ENCODE data around the gene PTBP1. TPM values are rescaled to one million over a fixed set of nuclear protein-coding genes. Genes with fewer than 3 reads are reported as not detected.

The PTBP1 gene
- total and polyA plus RNA-seq, 4 donors, result 72.9 to 147 (median 87.3) TPM

DNA sequence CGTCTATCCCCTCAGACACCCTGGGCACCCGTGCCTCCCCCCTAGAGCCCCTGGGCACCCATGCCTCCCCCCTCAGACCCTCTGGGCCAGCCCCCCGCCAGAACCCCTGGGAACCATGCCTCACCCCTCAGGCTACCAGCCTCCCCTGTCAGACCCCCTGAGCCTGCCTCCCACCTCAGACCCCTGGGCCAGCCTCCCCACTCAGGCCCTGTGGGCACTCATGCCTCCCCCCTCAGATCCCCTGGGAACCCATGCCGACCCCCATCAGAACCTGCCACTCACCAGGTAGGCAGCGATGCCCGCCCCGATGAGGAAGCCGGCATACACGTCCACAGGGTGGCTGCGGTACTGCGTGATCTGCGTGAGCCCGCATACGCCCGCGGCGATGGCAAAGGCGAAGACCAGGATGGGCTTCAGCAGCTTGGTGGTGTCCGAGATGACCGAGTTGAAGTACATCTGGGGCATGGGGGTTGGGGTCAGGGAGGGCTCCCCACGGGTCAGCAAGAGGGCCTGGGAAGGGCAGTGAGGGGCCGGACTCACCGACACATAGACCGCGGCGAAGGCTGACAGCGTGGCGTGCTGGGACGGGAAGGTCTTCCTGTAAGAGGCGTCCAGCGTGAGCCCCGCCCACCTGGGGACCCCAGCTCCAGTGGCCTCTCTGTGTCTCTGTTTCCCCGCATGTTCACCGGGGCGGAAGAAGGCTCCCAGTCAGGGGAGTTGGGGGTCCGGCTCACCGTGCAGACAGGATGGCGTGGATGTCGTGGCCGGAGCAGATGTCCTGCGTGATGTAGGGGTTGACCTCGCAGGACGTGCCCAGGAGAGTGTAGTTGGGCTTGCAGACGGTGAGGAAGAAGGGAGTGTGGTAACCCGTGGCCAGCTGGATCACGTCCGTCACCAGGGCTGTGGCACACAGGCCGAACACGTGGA is 17.2 kb downstream of the PTBP1 start:
- no peak overlapping the region for H3K27ac ChIP-seq (ENCODE audit: low read depth in 1 of 2, low read length in 2 of 2)
- TF ChIP-seq CTCF (IDR thresholded peaks at IDR 0.05; ENCODE audit: low read depth, low read length, missing input control), result no peak
- no peak for TF ChIP-seq HNF4G (IDR thresholded peaks at IDR 0.05)
- TF ChIP-seq, protein P1, sequence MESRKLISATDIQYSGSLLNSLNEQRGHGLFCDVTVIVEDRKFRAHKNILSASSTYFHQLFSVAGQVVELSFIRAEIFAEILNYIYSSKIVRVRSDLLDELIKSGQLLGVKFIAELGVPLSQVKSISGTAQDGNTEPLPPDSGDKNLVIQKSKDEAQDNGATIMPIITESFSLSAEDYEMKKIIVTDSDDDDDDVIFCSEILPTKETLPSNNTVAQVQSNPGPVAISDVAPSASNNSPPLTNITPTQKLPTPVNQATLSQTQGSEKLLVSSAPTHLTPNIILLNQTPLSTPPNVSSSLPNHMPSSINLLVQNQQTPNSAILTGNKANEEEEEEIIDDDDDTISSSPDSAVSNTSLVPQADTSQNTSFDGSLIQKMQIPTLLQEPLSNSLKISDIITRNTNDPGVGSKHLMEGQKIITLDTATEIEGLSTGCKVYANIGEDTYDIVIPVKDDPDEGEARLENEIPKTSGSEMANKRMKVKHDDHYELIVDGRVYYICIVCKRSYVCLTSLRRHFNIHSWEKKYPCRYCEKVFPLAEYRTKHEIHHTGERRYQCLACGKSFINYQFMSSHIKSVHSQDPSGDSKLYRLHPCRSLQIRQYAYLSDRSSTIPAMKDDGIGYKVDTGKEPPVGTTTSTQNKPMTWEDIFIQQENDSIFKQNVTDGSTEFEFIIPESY (IDR thresholded peaks at IDR 0.05), result no peak
- no peak for TF ChIP-seq FOXA1 (IDR thresholded peaks at IDR 0.05)
- TF ChIP-seq GABPA (IDR thresholded peaks at IDR 0.05 in 1 of 2, conservative IDR thresholded peaks at IDR 0.05 in 1 of 2), result no peak
- no peak for TF ChIP-seq HNF4A (conservative IDR thresholded peaks at IDR 0.05)
- TF ChIP-seq EGR1 (IDR thresholded peaks at IDR 0.05; ENCODE audit: low read depth in 2 of 2), result no peak
- no peak for TF ChIP-seq RAD21 (IDR thresholded peaks at IDR 0.05)
- no peak for TF ChIP-seq JUND (IDR thresholded peaks at IDR 0.05)
- TF ChIP-seq MAX (IDR thresholded peaks at IDR 0.05), result no peak
- TF ChIP-seq, protein P2, sequence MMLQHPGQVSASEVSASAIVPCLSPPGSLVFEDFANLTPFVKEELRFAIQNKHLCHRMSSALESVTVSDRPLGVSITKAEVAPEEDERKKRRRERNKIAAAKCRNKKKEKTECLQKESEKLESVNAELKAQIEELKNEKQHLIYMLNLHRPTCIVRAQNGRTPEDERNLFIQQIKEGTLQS (IDR thresholded peaks at IDR 0.05), result no peak
- no peak for TF ChIP-seq SP1 (IDR thresholded peaks at IDR 0.05)
- TF ChIP-seq, protein P3, sequence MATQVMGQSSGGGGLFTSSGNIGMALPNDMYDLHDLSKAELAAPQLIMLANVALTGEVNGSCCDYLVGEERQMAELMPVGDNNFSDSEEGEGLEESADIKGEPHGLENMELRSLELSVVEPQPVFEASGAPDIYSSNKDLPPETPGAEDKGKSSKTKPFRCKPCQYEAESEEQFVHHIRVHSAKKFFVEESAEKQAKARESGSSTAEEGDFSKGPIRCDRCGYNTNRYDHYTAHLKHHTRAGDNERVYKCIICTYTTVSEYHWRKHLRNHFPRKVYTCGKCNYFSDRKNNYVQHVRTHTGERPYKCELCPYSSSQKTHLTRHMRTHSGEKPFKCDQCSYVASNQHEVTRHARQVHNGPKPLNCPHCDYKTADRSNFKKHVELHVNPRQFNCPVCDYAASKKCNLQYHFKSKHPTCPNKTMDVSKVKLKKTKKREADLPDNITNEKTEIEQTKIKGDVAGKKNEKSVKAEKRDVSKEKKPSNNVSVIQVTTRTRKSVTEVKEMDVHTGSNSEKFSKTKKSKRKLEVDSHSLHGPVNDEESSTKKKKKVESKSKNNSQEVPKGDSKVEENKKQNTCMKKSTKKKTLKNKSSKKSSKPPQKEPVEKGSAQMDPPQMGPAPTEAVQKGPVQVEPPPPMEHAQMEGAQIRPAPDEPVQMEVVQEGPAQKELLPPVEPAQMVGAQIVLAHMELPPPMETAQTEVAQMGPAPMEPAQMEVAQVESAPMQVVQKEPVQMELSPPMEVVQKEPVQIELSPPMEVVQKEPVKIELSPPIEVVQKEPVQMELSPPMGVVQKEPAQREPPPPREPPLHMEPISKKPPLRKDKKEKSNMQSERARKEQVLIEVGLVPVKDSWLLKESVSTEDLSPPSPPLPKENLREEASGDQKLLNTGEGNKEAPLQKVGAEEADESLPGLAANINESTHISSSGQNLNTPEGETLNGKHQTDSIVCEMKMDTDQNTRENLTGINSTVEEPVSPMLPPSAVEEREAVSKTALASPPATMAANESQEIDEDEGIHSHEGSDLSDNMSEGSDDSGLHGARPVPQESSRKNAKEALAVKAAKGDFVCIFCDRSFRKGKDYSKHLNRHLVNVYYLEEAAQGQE (IDR thresholded peaks at IDR 0.05), result no peak
- TF ChIP-seq NR2F2 (IDR thresholded peaks at IDR 0.05), result no peak
- no peak for TF ChIP-seq TAF1 (conservative IDR thresholded peaks at IDR 0.05)
- TF ChIP-seq FOXA2 (IDR thresholded peaks at IDR 0.05), result no peak
- no peak for TF ChIP-seq RXRA (IDR thresholded peaks at IDR 0.05)
- TF ChIP-seq YY1 (IDR thresholded peaks at IDR 0.05), result no peak
- no peak for DNase-seq (ENCODE audit: low spot score)
- no peaks in the 10 kb centered on the region for H3K27me3 ChIP-seq (ENCODE audit: control insufficient read depth in 4 of 4, insufficient read depth in 4 of 4, low read length in 3 of 4)
- H3K9ac ChIP-seq (ENCODE audit: low read depth in 1 of 2, low read length in 2 of 2), result no peak overlapping the region
- 90% methylated on average over 49 of the region's 49 CpGs for WGBS
- H3K4me1 ChIP-seq (ENCODE audit: control insufficient read depth in 4 of 4, insufficient read depth in 4 of 4, low read length in 3 of 4), result no peaks in the 10 kb centered on the region
- no peaks in the 10 kb centered on the region for H3K9me3 ChIP-seq (ENCODE audit: control insufficient read depth in 4 of 4, low read length in 3 of 4)
- H3K4me3 ChIP-seq (ENCODE audit: low read depth in 1 of 3, low read length in 3 of 3), result no peak overlapping the region
- H3K36me3 ChIP-seq (ENCODE audit: control insufficient read depth in 4 of 4, insufficient read depth in 3 of 4, low read depth in 1 of 4, low read length in 3 of 4), result peaks cover 12 to 28% (median 20%) of the 10 kb centered on the region in 4 donors

All from liver (tissue), 9 donors.